ENCODE data around the gene PSMD1.

- TF ChIP-seq CTCF (IDR thresholded peaks at IDR 0.05; ENCODE audit: poor library complexity, severe bottlenecking) (no peak), RAD21 (conservative IDR thresholded peaks at IDR 0.05) (no peak)
These were observed 155.7 kb downstream of the PSMD1 start for GRCh38 chr2:231212329-231212845.
